ENCODE results near the gene PFKFB1.

- TF ChIP-seq CTCF (IDR thresholded peaks at IDR 0.05) = no peak
- no peak for TF ChIP-seq PRDM15 (CRISPR knock-in tag; IDR thresholded peaks at IDR 0.05)
- no peak for TF ChIP-seq MXD4 (CRISPR knock-in tag; IDR thresholded peaks at IDR 0.05; ENCODE audit: borderline replicate concordance)
- TF ChIP-seq PREB (CRISPR knock-in tag; IDR thresholded peaks at IDR 0.05; ENCODE audit: borderline replicate concordance) = no peak
- no peak for TF ChIP-seq SMAD3 (CRISPR knock-in tag; IDR thresholded peaks at IDR 0.05; ENCODE audit: borderline replicate concordance)
- no peak for TF ChIP-seq CBFB (CRISPR knock-in tag; IDR thresholded peaks at IDR 0.05; ENCODE audit: low read depth)
- TF ChIP-seq ESRRA (CRISPR knock-in tag; IDR thresholded peaks at IDR 0.05; ENCODE audit: borderline replicate concordance) = no peak
- TF ChIP-seq AFF4 (CRISPR knock-in tag; IDR thresholded peaks at IDR 0.05; ENCODE audit: borderline replicate concordance) = no peak
- TF ChIP-seq HMGXB4 (CRISPR knock-in tag; IDR thresholded peaks at IDR 0.05) = no peak
- no peak for TF ChIP-seq TEAD4 (CRISPR knock-in tag; IDR thresholded peaks at IDR 0.05)
- no peak for TF ChIP-seq FOXK1 (CRISPR knock-in tag; IDR thresholded peaks at IDR 0.05)
- no peak for TF ChIP-seq ATF3 (CRISPR knock-in tag; conservative IDR thresholded peaks at IDR 0.05)
- no peak for TF ChIP-seq E2F1 (CRISPR knock-in tag; IDR thresholded peaks at IDR 0.05)
- no peak for TF ChIP-seq FOXP4 (CRISPR knock-in tag; IDR thresholded peaks at IDR 0.05)
These were observed 58.7 kb downstream of the PFKFB1 start for GRCh38 chrX:54935306-54935705.
